Astrocyte (in vitro differentiated cells and primary cell): ENCODE data around the gene EPS8.

Experiments
- EZH2 ChIP-seq: IDR thresholded peaks from 2 replicates; pipeline ENCODE4 v1.6.1; 2012; ENCODE audit warnings: mild to moderate bottlenecking, low read length, inconsistent platforms; ENCODE audit not compliant: insufficient read depth
- TF ChIP-seq, protein P1 (sequence below): IDR thresholded peaks from 2 replicates; pipeline ENCODE4 v1.5.1; 2011; ENCODE audit warnings: low read depth, mild to moderate bottlenecking, inconsistent platforms, low read length, moderate library complexity; ENCODE audit not compliant: insufficient read depth

DNA sequence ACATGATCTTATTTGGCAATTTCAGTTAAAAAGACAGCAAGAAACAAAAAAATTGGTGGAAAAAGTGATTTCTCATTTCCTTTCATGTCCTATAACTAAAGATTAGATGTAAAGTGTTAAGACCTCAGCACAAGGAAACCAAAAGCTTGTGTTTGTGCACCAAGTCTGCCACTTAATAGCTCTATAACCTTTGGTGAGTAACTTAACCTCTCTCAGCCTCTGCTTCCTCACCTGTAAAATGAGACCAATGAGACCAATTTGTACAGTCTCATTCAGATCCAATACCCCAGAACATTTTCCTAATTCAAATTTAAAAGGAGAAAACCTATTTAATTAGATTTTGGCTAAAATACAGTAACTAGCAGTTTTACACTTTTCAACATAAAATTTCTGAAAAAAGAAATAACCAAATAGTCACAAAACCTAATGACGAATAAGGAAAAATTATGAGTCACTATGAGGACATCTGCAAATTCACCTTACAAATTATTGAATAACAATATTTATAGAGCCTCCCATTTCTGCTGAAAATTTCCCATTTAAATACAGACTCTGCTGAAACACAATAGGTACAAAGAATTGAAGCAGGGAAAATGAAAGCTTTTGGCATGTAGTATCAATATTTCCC lies 71.1 kb downstream of the EPS8 start:
- TF ChIP-seq, protein P1, sequence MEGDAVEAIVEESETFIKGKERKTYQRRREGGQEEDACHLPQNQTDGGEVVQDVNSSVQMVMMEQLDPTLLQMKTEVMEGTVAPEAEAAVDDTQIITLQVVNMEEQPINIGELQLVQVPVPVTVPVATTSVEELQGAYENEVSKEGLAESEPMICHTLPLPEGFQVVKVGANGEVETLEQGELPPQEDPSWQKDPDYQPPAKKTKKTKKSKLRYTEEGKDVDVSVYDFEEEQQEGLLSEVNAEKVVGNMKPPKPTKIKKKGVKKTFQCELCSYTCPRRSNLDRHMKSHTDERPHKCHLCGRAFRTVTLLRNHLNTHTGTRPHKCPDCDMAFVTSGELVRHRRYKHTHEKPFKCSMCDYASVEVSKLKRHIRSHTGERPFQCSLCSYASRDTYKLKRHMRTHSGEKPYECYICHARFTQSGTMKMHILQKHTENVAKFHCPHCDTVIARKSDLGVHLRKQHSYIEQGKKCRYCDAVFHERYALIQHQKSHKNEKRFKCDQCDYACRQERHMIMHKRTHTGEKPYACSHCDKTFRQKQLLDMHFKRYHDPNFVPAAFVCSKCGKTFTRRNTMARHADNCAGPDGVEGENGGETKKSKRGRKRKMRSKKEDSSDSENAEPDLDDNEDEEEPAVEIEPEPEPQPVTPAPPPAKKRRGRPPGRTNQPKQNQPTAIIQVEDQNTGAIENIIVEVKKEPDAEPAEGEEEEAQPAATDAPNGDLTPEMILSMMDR: no peak
- no peak for TF ChIP-seq EZH2
